Endothelial cell (in vitro differentiated cells): ENCODE measurements around the gene STARD3. TPM values are rescaled to one million over a fixed set of nuclear protein-coding genes. Genes with fewer than 3 reads are reported as not detected.

Source experiments
- DNase-seq: peaks from one replicate; pipeline ENCODE4 v3.0.0; 2021; ENCODE audit warnings: low spot score
- H3K27ac Mint-ChIP-seq: one replicate; pipeline ENCODE4 v1.8.0; 2021; ENCODE audit warnings: mixed read lengths, inconsistent platforms; ENCODE audit not compliant: unreplicated experiment
- H3K27me3 Mint-ChIP-seq: one replicate; pipeline ENCODE4 v1.8.0; 2021; ENCODE audit warnings: mild to moderate bottlenecking, moderate library complexity, mixed read lengths, inconsistent platforms; ENCODE audit not compliant: unreplicated experiment
- H3K36me3 Mint-ChIP-seq: one replicate; pipeline ENCODE4 v1.8.0; 2021; ENCODE audit warnings: mild to moderate bottlenecking, low read depth, mixed read lengths, inconsistent platforms; ENCODE audit not compliant: unreplicated experiment
- H3K4me1 Mint-ChIP-seq: one replicate; pipeline ENCODE4 v1.8.0; 2021; ENCODE audit warnings: mild to moderate bottlenecking, mixed read lengths, inconsistent platforms; ENCODE audit not compliant: unreplicated experiment
- H3K4me3 Mint-ChIP-seq: one replicate; pipeline ENCODE4 v1.8.0; 2021; ENCODE audit warnings: mild to moderate bottlenecking, mixed read lengths, inconsistent platforms; ENCODE audit not compliant: unreplicated experiment
- H3K9me3 Mint-ChIP-seq: one replicate; pipeline ENCODE4 v1.8.0; 2021; ENCODE audit warnings: mixed read lengths, inconsistent platforms; ENCODE audit not compliant: unreplicated experiment
- CTCF ChIP-seq: fragments of 200-600 bp; sonication (generic); IDR thresholded peaks from one replicate; pipeline ENCODE4 v1.5.0; 2021; ENCODE audit warnings: antibody characterized with exemption; ENCODE audit not compliant: unreplicated experiment
- total RNA-seq: library from RNA; stranded (reverse); fragmentation: NEBNext Ultra II Directional; extraction: Animal tissue kit (Norgen Biotek cat#: 25700); gene quantifications from one replicate; pipeline ENCODE4 v1.2.1, GENCODE V29; 2021; ENCODE audit not compliant: unreplicated experiment

Gene STARD3
- total RNA-seq, 1 donor from 2014 or later: 77.7 TPM

GRCh38 chr17:39687546-39688474, 50.9 kb downstream of the STARD3 start, which contains the start of gene PGAP3:
Gene PGAP3 (minus strand): TSS chr17:39688057. CDS start chr17:39688014, 43 bp downstream.
- Mint-ChIP-seq H3K36me3 (peaks cover 10% of the 10 kb centered on the region), H3K4me3 (peak within 1 kb of the TSS; percentile 94), H3K27me3 (no peaks in the 10 kb centered on the region), H3K27ac (peak within 1 kb of the TSS; percentile 95), H3K4me1 (peaks cover 13% of the 10 kb centered on the region), H3K9me3 (no peaks in the 10 kb centered on the region)
- no peak for TF ChIP-seq CTCF
- peak; percentile 81 for DNase-seq

GRCh38 chr17:39688475-39688835, 51.5 kb downstream of the STARD3 start:
- no peak for DNase-seq
- Mint-ChIP-seq H3K36me3 (peaks cover 10% of the 10 kb centered on the region), H3K4me1 (peaks cover 13% of the 10 kb centered on the region), H3K9me3 (no peaks in the 10 kb centered on the region), H3K27ac (peak overlapping the region; percentile 95), H3K4me3 (peak overlapping the region; percentile 94), H3K27me3 (no peaks in the 10 kb centered on the region)
- TF ChIP-seq CTCF: no peak

- Mint-ChIP-seq H3K27me3 (no peaks in the 10 kb centered on the region), H3K36me3 (peaks cover 10% of the 10 kb centered on the region), H3K27ac (no peak overlapping the region), H3K4me1 (peaks cover 13% of the 10 kb centered on the region), H3K9me3 (no peaks in the 10 kb centered on the region), H3K4me3 (peak overlapping the region; percentile 94)
- TF ChIP-seq CTCF: no peak
- DNase-seq: no peak
These were observed 52.0 kb downstream of the STARD3 start for GRCh38 chr17:39688945-39689344.

DNA sequence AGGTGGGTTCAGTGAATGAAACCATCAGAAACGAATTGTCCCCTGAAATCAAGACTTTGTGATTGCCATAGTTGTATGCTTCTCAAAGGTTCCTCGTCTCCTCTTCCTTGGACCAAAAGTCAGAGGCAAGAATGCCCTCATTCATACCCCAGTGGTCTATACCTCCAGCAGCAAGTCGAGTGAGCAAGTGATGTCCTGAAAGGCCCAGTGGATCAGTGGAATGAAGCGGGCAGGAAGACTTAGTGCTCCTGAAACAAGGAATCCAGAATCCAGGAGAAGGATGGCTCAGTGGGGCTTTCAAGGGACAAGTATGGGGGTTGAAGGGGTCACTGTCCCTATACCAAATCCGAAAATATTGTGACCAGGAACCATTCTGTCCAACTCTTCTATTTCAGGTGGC, 57.6 kb downstream of the STARD3 start:
- Mint-ChIP-seq H3K36me3 (no peaks in the 10 kb centered on the region), H3K9me3 (no peaks in the 10 kb centered on the region), H3K4me3 (no peak overlapping the region), H3K27ac (no peak overlapping the region), H3K4me1 (peaks cover 13% of the 10 kb centered on the region), H3K27me3 (peaks cover 3% of the 10 kb centered on the region)
- TF ChIP-seq CTCF: no peak
- DNase-seq: no peak

GRCh38 chr17:39695089-39695474, 58.1 kb downstream of the STARD3 start:
- H3K4me3 Mint-ChIP-seq: no peak overlapping the region
- no peak for TF ChIP-seq CTCF
- H3K36me3 Mint-ChIP-seq: no peaks in the 10 kb centered on the region
- peaks cover 16% of the 10 kb centered on the region for H3K4me1 Mint-ChIP-seq
- H3K9me3 Mint-ChIP-seq: no peaks in the 10 kb centered on the region
- peaks cover 6% of the 10 kb centered on the region for H3K27me3 Mint-ChIP-seq
- no peak for DNase-seq
- H3K27ac Mint-ChIP-seq: no peak overlapping the region
